Panc1 (cell line): ENCODE data around the gene CHST11.

Source experiments
- CTCF ChIP-seq: fragments of 450-650 bp; IDR thresholded peaks from 2 replicates; pipeline ENCODE4 v1.5.1; 2017; ENCODE audit warnings: mild to moderate bottlenecking
- POLR2AphosphoS5 ChIP-seq: IDR thresholded peaks from 2 replicates; pipeline ENCODE4 v1.6.1; 2012; ENCODE audit warnings: mild to moderate bottlenecking, low read depth, low read length, moderate library complexity
- REST ChIP-seq, 2 experiments: IDR thresholded peaks; 2 replicates each; pipeline ENCODE4 v1.6.1; 2011 to 2012; ENCODE audit warnings: low read depth in 2 of 2, control low read depth in 1 of 2, low read length in 1 of 2, mild to moderate bottlenecking in 1 of 2, moderate library complexity in 1 of 2; ENCODE audit not compliant: insufficient read depth in 1 of 2

DNA sequence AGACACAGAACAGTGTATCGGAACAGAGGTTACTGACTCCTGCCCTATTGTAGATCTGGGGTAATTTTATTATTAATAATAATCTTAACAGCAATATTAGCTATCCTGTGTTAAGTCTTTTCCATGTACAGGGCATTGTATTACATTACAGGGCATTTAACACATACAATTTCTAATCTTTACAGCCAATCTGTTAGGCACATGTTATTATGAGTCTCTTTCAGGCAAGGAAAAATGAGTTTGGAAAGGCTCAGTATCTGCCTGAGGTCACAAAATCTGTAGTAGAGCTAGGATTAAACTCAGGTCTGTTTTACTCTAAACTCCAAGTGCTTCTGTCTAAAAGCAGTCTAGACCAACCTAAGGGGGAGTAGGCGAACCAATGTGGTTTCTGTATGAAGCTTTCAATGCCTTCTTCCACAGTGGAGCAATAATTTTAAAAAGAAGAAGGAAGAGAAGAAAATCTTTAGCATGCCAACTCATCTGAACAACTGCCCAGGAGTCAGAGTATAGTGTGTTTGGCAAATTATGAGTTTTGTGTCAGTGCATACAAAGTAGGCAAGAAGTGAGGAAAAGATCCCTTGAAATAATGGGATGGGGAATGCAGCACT lies 192.6 kb downstream of the CHST11 start:
- TF ChIP-seq CTCF (no peak), POLR2AphosphoS5 (no peak), REST (IDR thresholded peaks at IDR 0.05; ENCODE audit: insufficient read depth in 1 of 2, low read depth in 2 of 2, low read length in 1 of 2) (no peak)
